Measurements from ENCODE around the gene ITGAV. TPM values are rescaled to one million over a fixed set of nuclear protein-coding genes. Genes with fewer than 3 reads are reported as not detected.

Gene ITGAV
- total RNA-seq, 2 experiments from 2014 or later = 4.7 to 7.5 TPM

DNA sequence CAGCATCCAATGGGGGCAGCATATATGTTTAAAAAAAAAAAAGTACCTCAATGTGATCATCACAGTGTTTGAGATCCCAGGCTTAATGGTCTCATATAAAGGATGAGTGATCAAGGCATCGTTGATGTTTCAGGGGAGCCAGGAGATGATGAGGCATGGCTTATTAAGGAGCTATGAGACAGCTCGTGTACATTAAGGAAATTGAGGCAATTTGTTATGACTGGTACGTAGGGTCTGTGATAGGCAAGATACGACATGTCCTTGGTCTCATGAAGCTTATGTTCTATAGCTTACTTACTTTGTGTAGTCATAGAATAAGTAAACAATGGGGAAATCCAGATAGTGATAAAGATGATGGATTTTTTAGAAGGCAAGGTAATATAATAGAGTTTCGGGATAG, 54.9 kb downstream of the ITGAV start:
- Mint-ChIP-seq H3K36me3 (ENCODE audit: low read depth) (peaks cover 6% of the 10 kb centered on the region), H3K4me3 (no peak overlapping the region), H3K4me1 (ENCODE audit: low read depth) (peaks cover 17% of the 10 kb centered on the region), H3K27ac (no peak overlapping the region), H3K9me3 (no peaks in the 10 kb centered on the region), H3K27me3 (no peaks in the 10 kb centered on the region)
- TF ChIP-seq, protein P1, sequence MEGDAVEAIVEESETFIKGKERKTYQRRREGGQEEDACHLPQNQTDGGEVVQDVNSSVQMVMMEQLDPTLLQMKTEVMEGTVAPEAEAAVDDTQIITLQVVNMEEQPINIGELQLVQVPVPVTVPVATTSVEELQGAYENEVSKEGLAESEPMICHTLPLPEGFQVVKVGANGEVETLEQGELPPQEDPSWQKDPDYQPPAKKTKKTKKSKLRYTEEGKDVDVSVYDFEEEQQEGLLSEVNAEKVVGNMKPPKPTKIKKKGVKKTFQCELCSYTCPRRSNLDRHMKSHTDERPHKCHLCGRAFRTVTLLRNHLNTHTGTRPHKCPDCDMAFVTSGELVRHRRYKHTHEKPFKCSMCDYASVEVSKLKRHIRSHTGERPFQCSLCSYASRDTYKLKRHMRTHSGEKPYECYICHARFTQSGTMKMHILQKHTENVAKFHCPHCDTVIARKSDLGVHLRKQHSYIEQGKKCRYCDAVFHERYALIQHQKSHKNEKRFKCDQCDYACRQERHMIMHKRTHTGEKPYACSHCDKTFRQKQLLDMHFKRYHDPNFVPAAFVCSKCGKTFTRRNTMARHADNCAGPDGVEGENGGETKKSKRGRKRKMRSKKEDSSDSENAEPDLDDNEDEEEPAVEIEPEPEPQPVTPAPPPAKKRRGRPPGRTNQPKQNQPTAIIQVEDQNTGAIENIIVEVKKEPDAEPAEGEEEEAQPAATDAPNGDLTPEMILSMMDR (IDR thresholded peaks at IDR 0.05) = no peak
- ChIA-PET CTCF (interaction anchor here (2.3 kb wide), 1 partner anchor 140 kb away, joined by 9 read pairs; no protein-coding TSS in a partner anchor), POLR2A (interaction anchor here (0.7 kb wide), 1 partner anchor 88 kb away, joined by 3 read pairs; no protein-coding TSS in a partner anchor)
- no peak for ATAC-seq
- intact Hi-C loops (cut with micrococcal nuclease) = loop anchor here (5.0 kb wide), 1 partner anchor 52 kb away; the partner anchor contains the start of gene ITGAV
- DNase-seq = no peak

DNA sequence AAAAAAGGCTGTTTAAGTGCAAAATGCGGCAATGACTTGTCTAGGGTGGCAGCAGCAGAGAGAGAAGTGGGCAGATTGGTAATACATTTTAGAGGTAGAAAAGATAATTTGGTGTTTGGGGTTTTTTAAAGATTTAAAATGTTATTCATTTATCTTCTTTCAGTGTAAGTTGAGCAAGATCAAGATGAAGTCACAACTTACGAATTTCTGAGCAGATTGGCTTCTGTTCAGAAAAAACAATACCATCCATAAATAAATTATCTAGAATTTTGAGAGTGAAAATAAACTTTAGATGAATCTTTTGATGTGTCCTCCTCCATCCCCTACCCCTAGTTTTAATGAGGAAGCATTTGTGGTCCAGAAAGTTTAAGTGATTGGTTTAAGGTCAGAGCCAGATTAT, 56.1 kb downstream of the ITGAV start:
- DNase-seq (no peak), ATAC-seq (no peak)
- TF ChIP-seq, protein P1 (IDR thresholded peaks at IDR 0.05) = no peak
- CTCF ChIA-PET = interaction anchor here (2.3 kb wide), 1 partner anchor 142 kb away, joined by 9 read pairs; no protein-coding TSS in a partner anchor
- intact Hi-C loops (cut with micrococcal nuclease) = no loop called here
- Mint-ChIP-seq H3K27me3 (no peaks in the 10 kb centered on the region), H3K4me1 (ENCODE audit: low read depth) (peaks cover 8% of the 10 kb centered on the region), H3K9me3 (no peaks in the 10 kb centered on the region), H3K4me3 (no peak overlapping the region), H3K27ac (no peak overlapping the region), H3K36me3 (ENCODE audit: low read depth) (peaks cover 6% of the 10 kb centered on the region)
- POLR2A ChIA-PET = no interaction called here

DNA sequence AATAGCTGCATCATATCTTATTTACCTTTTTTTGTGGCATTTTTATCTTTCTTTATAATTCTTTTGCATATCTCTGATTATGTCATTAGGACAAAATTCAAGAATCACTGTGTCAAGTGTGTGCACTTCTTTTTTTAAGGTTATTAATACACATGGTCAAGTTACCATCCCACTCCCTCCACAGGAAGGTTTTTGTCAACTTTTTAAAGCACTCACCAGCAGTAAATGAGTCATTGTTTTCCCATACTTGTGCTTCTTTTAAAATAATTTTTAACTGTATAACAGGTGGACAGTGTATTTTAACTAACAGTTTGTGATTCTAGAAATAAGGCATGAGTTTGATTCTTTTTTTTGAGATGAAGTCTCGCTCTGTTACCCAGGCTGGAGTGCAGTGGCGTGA, 58.3 kb downstream of the ITGAV start:
- H3K27me3 Mint-ChIP-seq = no peaks in the 10 kb centered on the region
- CTCF ChIA-PET = no interaction called here
- POLR2A ChIA-PET = no interaction called here
- DNase-seq (no peak), ATAC-seq (no peak)
- H3K4me3 Mint-ChIP-seq = no peak overlapping the region
- H3K9me3 Mint-ChIP-seq = no peaks in the 10 kb centered on the region
- H3K27ac Mint-ChIP-seq = no peak overlapping the region
- TF ChIP-seq, protein P1 (IDR thresholded peaks at IDR 0.05) = no peak
- no peaks in the 10 kb centered on the region for H3K36me3 Mint-ChIP-seq (ENCODE audit: low read depth)
- intact Hi-C loops (cut with micrococcal nuclease) = no loop called here
- no peaks in the 10 kb centered on the region for H3K4me1 Mint-ChIP-seq (ENCODE audit: low read depth)

DNA sequence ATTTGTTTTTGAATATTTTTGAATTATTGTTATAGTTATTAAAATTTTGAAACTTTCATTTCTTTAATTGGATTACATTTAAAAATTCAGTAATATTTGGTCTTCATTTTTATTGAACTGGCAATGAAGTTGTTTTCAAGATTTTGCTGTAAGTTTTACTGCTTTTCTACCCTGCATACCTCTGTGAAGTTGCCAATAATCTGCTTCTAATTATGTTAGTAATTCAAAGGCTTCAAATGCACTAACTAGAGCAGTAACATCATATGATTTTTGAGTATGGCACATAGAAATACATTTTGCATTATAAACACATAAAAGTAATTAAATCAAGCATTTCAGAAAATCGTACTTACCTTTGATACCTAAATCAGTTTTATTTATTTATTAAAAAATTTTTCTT, 63.7 kb downstream of the ITGAV start:
- ChIA-PET POLR2A (no interaction called here), CTCF (no interaction called here)
- DNase-seq = no peak
- H3K36me3 Mint-ChIP-seq (ENCODE audit: low read depth) = peaks cover 7% of the 10 kb centered on the region
- no peaks in the 10 kb centered on the region for H3K4me1 Mint-ChIP-seq (ENCODE audit: low read depth)
- no peaks in the 10 kb centered on the region for H3K9me3 Mint-ChIP-seq
- TF ChIP-seq, protein P1 (IDR thresholded peaks at IDR 0.05) = no peak
- no peak overlapping the region for H3K27ac Mint-ChIP-seq
- intact Hi-C loops (cut with micrococcal nuclease) = no loop called here
- H3K27me3 Mint-ChIP-seq = no peaks in the 10 kb centered on the region
- no peak for ATAC-seq
- no peak overlapping the region for H3K4me3 Mint-ChIP-seq

DNA sequence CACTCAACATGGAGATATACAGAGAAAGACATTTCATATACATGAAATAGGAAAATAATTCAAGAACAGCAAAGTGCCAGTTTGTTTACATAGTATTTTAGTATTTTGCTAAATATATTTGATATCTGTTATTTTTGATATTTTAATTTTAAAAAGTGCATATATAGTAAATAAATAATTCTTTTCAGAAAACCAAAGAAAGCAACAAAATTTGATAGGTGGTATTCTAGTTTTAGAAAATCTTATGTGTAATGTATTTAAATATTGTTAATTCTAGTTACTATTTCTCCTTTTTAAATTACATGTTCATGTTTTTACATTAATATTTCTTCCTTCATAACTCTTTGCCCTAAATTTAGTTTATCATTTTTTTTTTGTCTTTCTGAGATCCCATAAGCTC, 69.5 kb downstream of the ITGAV start:
- intact Hi-C loops (cut with micrococcal nuclease) = no loop called here
- Mint-ChIP-seq H3K27ac (no peak overlapping the region), H3K4me1 (ENCODE audit: low read depth) (no peaks in the 10 kb centered on the region), H3K36me3 (ENCODE audit: low read depth) (peaks cover 7% of the 10 kb centered on the region), H3K9me3 (no peaks in the 10 kb centered on the region), H3K4me3 (no peak overlapping the region), H3K27me3 (no peaks in the 10 kb centered on the region)
- TF ChIP-seq, protein P1 (IDR thresholded peaks at IDR 0.05) = no peak
- ATAC-seq = no peak
- no peak for DNase-seq
- ChIA-PET POLR2A (no interaction called here), CTCF (no interaction called here)
